RWPE1 (cell line): ENCODE data around the gene ACSM6.

Experiments
- CTCF ChIA-PET: fragments of 350-600 bp; sonication (Branson Sonifier 250); formaldehyde crosslinking; extraction: SDS; loops from one replicate; lab custom pipeline; 2021; lab: Yijun Ruan, JAX
- POLR2A ChIA-PET: fragments of 400-600 bp; formaldehyde crosslinking; extraction: SDS; loops from one replicate; lab custom pipeline; 2020; ENCODE audit warnings: antibody characterized with exemption; ENCODE audit not compliant: low non-redundant PET; lab: Yijun Ruan, JAX
- DNase-seq: peaks from one replicate; pipeline ENCODE4 v3.0.0; 2012; ENCODE audit warnings: low spot score
- H3K27ac ChIP-seq: fragments of 450-650 bp; 2 replicates; pipeline ENCODE4 v1.5.1; 2017
- TF ChIP-seq, protein P1 (sequence below): fragments of 450-650 bp; conservative IDR thresholded peaks from 2 replicates; pipeline ENCODE4 v1.5.1; 2017; ENCODE audit warnings: low read depth, mild to moderate bottlenecking

ACSM6 gene

DNA sequence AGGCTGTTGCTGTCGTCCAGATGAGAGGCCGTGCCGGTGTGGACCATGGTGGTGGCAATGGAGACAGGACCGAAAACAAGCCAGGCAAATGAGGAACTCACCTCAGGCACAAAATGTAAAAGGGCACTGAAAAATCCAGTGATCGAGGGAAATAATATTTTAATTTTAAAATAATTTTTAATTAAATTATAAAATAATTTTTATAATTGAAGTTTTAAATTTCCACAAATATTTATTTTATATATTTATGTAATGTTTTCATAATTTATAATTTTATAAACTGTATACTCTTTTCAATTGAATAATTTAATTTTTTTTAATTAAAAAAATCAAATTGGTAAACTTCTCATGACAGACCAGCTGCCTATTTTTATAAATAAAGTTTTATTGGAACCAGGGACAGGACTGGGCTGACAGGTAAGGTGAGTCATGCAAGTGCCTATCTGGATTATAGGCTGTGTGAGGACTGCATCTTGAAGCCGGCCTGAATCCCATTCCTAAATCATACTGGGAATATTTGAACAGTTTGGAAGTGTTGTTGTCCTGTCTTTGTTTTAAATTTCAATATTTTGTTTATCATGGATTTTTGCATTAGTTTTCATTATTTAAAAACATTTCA lies 15.6 kb downstream of the ACSM6 start:
- no peak for DNase-seq
- TF ChIP-seq, protein P1, sequence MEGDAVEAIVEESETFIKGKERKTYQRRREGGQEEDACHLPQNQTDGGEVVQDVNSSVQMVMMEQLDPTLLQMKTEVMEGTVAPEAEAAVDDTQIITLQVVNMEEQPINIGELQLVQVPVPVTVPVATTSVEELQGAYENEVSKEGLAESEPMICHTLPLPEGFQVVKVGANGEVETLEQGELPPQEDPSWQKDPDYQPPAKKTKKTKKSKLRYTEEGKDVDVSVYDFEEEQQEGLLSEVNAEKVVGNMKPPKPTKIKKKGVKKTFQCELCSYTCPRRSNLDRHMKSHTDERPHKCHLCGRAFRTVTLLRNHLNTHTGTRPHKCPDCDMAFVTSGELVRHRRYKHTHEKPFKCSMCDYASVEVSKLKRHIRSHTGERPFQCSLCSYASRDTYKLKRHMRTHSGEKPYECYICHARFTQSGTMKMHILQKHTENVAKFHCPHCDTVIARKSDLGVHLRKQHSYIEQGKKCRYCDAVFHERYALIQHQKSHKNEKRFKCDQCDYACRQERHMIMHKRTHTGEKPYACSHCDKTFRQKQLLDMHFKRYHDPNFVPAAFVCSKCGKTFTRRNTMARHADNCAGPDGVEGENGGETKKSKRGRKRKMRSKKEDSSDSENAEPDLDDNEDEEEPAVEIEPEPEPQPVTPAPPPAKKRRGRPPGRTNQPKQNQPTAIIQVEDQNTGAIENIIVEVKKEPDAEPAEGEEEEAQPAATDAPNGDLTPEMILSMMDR = no peak
- no peak overlapping the region for H3K27ac ChIP-seq
- ChIA-PET POLR2A (no interaction called here), CTCF (interaction anchor here (0.6 kb wide), 1 partner anchor 30 kb away, joined by 3 read pairs; no protein-coding TSS in a partner anchor)

DNA sequence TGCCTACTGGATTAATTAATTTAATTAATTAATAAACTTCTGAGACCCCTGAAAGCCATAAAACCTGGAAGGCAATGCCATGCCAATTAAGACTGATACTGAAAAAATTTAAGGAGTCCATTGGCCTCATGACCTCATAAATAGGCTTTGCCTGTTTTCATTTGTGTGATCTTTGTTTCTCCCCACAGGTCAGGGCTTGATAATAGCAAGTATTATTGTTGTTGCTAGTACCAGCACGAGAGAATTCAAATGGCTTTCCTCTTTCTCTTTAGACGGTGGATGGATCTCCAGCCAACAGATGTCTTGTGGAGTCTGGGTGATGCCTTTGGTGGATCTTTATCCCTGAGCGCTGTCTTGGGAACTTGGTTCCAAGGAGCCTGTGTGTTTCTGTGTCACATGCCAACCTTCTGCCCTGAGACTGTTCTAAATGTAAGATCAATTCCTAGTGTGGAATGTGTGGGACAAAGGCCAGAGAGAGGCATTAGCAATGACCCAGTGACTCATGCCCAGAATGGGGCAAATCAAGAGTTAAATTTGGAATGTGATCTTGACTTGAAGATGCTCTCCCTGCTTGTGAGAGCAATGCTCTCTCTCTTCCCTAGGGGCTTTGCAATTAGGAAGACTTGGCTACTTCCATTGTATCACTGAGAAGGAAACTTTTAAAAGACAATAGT lies 17.7 kb downstream of the ACSM6 start:
- DNase-seq = no peak
- ChIA-PET POLR2A (no interaction called here), CTCF (interaction anchor here (0.5 to 1.5 kb wide), 2 partner anchors 11 to 151 kb away, joined by 4 to 7 read pairs; no protein-coding TSS in a partner anchor)
- no peak overlapping the region for H3K27ac ChIP-seq
- TF ChIP-seq, protein P1 = no peak

DNA sequence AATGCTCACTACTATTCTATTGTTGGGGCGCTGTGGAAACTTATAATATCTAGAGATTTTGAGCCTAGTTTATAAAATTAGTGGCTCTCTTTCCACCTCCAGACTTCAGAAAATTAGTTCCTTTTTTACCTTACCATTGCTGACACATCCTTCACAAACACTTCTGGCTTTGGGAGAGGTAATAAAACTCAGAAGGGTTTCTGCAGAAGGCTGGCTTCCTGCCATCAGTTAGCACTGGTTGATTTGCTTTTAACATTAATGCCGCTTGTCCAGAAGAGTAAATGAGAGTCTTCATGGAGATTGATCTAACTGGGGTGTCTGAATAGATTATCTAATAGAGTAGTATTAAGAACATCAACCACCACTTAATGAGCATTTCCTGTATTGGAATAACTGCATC lies 20.3 kb downstream of the ACSM6 start:
- DNase-seq = no peak
- TF ChIP-seq, protein P1 = no peak
- no peak overlapping the region for H3K27ac ChIP-seq
- ChIA-PET POLR2A (no interaction called here), CTCF (no interaction called here)

DNA sequence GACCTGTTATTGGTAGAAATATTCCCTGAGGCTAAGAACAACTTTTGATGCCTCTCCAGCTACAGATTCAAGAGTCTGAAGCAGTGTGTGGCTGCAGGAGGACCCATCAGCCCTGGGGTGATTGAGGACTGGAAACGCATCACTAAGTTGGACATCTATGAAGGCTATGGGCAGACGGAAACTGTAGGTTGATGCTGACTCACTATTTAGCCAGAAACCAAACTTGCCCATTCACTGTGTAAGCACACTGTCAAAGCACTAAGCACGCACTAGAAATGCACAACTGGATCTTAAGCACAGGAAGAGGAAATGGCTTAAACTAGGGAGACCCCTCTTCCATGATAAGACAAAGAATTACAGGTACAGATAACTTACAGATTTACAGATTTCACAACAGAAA lies 20.8 kb downstream of the ACSM6 start:
- peak; percentile 40 for DNase-seq

DNA sequence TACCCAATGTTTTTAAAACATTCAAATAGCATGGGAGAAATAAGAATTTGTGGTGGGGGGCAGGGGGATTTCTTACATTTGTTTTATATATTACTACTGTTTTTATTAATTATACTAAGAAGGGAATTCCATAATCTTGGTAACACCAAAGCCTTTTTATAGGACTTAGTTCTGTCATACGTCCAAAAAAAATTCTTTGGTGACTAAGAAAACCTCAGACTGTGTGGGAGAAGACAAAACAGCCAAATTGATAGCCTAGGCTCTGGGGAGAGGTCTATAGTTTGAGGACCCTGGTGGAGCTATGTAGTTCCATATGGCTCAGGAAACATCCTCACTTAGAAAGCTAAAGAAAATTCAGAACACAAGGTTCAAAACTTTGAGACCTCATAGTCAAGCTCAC lies 23.4 kb downstream of the ACSM6 start:
- CTCF ChIA-PET = interaction anchor here (1.0 to 1.5 kb wide), 3 partner anchors 29 to 47 kb away, joined by 3 to 4 read pairs (median 3); no protein-coding TSS in a partner anchor
- DNase-seq = no peak
- POLR2A ChIA-PET = no interaction called here
- TF ChIP-seq, protein P1 = no peak
- H3K27ac ChIP-seq = no peak overlapping the region

More for the DNA sequence above, 20.8 kb downstream of the ACSM6 start:
- CTCF ChIA-PET = no interaction called here
- no peak overlapping the region for H3K27ac ChIP-seq
- TF ChIP-seq, protein P1 = no peak
- POLR2A ChIA-PET = no interaction called here

DNA sequence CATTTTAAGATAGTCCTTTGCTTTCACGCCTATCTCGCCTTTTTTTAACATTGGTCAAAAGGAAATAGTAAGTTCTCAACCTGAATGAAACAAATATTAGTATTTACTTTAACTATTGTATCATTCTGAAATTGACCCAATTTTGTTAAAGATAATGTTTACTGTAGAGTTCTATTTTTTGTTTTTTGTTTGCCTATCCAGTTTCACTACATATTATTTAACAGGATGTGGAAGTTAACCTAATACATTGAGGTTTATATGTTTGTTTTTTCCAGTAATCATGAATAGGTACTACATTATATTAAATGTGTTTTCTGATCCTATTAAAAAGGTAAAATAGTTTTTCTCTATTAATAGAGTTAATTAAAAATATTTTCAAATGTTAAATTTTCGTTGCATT lies 26.5 kb downstream of the ACSM6 start:
- TF ChIP-seq, protein P1 = no peak
- ChIA-PET CTCF (interaction anchor here (1.4 kb wide), 1 partner anchor 143 kb away, joined by 3 read pairs; no protein-coding TSS in a partner anchor), POLR2A (no interaction called here)
- no peak for DNase-seq
- H3K27ac ChIP-seq = no peak overlapping the region
